ENCODE measurements around the gene SERPINA6.

- TF ChIP-seq, protein P1, sequence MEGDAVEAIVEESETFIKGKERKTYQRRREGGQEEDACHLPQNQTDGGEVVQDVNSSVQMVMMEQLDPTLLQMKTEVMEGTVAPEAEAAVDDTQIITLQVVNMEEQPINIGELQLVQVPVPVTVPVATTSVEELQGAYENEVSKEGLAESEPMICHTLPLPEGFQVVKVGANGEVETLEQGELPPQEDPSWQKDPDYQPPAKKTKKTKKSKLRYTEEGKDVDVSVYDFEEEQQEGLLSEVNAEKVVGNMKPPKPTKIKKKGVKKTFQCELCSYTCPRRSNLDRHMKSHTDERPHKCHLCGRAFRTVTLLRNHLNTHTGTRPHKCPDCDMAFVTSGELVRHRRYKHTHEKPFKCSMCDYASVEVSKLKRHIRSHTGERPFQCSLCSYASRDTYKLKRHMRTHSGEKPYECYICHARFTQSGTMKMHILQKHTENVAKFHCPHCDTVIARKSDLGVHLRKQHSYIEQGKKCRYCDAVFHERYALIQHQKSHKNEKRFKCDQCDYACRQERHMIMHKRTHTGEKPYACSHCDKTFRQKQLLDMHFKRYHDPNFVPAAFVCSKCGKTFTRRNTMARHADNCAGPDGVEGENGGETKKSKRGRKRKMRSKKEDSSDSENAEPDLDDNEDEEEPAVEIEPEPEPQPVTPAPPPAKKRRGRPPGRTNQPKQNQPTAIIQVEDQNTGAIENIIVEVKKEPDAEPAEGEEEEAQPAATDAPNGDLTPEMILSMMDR (IDR thresholded peaks at IDR 0.05), result no peak
- TF ChIP-seq POLR2A (IDR thresholded peaks at IDR 0.05), result no peak
- TF ChIP-seq EP300 (IDR thresholded peaks at IDR 0.05; ENCODE audit: low read depth), result no peak
Observed at GRCh38 chr14:94284221-94284620, 38.9 kb downstream of the SERPINA6 start.
